ENCODE data around the gene KCNAB1.

DNA sequence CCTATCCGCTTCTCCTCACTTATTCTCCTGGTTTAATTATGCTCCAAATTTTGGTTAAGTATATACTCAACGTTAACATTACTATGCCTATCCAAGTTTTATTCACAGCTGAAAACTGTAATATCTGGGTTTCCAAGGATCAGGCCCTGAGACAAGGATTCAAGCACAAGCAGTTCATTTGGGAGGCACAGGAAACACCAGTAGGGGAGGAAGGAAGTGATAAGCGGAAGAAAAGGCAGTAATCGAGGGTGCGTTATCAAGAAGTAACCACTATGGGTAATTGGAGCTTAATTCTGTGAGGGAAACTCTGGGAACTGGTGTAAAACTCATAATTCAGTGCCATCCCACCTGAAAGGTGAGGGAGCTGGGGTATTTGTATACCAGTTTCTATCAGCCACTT is 120.3 kb downstream of the KCNAB1 start:
- TF ChIP-seq, protein P1, sequence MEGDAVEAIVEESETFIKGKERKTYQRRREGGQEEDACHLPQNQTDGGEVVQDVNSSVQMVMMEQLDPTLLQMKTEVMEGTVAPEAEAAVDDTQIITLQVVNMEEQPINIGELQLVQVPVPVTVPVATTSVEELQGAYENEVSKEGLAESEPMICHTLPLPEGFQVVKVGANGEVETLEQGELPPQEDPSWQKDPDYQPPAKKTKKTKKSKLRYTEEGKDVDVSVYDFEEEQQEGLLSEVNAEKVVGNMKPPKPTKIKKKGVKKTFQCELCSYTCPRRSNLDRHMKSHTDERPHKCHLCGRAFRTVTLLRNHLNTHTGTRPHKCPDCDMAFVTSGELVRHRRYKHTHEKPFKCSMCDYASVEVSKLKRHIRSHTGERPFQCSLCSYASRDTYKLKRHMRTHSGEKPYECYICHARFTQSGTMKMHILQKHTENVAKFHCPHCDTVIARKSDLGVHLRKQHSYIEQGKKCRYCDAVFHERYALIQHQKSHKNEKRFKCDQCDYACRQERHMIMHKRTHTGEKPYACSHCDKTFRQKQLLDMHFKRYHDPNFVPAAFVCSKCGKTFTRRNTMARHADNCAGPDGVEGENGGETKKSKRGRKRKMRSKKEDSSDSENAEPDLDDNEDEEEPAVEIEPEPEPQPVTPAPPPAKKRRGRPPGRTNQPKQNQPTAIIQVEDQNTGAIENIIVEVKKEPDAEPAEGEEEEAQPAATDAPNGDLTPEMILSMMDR (conservative IDR thresholded peaks at IDR 0.05; ENCODE audit: low read depth, low read length) = no peak
- TF ChIP-seq EZH2 (IDR thresholded peaks at IDR 0.05; ENCODE audit: borderline replicate concordance, low read depth, low read length, poor library complexity, severe bottlenecking) = no peak
